ENCODE results near the gene GATM.
"Not testable (repeated sequence)": the region's sequence is repeated elsewhere in the genome, so short reads cannot be mapped to it uniquely, and the experiment has no call there.

GATM gene

GRCh38 chr15:45314960-45315359 lies 63.4 kb downstream of the GATM start:
- TF ChIP-seq Cebpa-rat (IDR thresholded peaks at IDR 0.05): no peak
- H3K9ac ChIP-seq: no peak overlapping the region
- no peaks in the 10 kb centered on the region for H4K20me1 ChIP-seq
- no peaks in the 10 kb centered on the region for H3K9me3 ChIP-seq
- no peak overlapping the region for H3K4me3 ChIP-seq
- H3K4me2 ChIP-seq: no peak overlapping the region
- no peaks in the 10 kb centered on the region for H3K27me3 ChIP-seq
- H3K4me1 ChIP-seq: no peaks in the 10 kb centered on the region
- no peaks in the 10 kb centered on the region for H3K36me3 ChIP-seq
- no peak overlapping the region for H3K27ac ChIP-seq

GRCh38 chr15:45314117-45314516 lies 64.2 kb downstream of the GATM start:
- H3K4me1 ChIP-seq, H3K27ac ChIP-seq, H4K20me1 ChIP-seq: not testable (repeated sequence)

More at GRCh38 chr15:45314117-45314516, 64.2 kb downstream of the GATM start:
- not testable (repeated sequence) for H3K4me2 ChIP-seq, H3K4me3 ChIP-seq, H3K27me3 ChIP-seq, H3K9me3 ChIP-seq, H3K36me3 ChIP-seq, H3K9ac ChIP-seq

Data from BLaER1 (cell line).